ENCODE measurements around the gene ABHD3. TPM values are rescaled to one million over a fixed set of nuclear protein-coding genes. Genes with fewer than 3 reads are reported as not detected.

The ABHD3 gene
- total RNA-seq, 4 donors from 2014 or later: 59.8 to 611 (median 122) TPM

- DNase-seq: no peak
- TF ChIP-seq POLR2A (IDR thresholded peaks at IDR 0.05): no peak
- TF ChIP-seq POLR2AphosphoS5 (IDR thresholded peaks at IDR 0.05): no peak
- TF ChIP-seq, protein P1, sequence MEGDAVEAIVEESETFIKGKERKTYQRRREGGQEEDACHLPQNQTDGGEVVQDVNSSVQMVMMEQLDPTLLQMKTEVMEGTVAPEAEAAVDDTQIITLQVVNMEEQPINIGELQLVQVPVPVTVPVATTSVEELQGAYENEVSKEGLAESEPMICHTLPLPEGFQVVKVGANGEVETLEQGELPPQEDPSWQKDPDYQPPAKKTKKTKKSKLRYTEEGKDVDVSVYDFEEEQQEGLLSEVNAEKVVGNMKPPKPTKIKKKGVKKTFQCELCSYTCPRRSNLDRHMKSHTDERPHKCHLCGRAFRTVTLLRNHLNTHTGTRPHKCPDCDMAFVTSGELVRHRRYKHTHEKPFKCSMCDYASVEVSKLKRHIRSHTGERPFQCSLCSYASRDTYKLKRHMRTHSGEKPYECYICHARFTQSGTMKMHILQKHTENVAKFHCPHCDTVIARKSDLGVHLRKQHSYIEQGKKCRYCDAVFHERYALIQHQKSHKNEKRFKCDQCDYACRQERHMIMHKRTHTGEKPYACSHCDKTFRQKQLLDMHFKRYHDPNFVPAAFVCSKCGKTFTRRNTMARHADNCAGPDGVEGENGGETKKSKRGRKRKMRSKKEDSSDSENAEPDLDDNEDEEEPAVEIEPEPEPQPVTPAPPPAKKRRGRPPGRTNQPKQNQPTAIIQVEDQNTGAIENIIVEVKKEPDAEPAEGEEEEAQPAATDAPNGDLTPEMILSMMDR (IDR thresholded peaks at IDR 0.05): no peak
- no peak for TF ChIP-seq EP300 (IDR thresholded peaks at IDR 0.05; ENCODE audit: low read depth)
Measured at GRCh38 chr18:21605213-21605612, 99.4 kb downstream of the ABHD3 start.

DNA sequence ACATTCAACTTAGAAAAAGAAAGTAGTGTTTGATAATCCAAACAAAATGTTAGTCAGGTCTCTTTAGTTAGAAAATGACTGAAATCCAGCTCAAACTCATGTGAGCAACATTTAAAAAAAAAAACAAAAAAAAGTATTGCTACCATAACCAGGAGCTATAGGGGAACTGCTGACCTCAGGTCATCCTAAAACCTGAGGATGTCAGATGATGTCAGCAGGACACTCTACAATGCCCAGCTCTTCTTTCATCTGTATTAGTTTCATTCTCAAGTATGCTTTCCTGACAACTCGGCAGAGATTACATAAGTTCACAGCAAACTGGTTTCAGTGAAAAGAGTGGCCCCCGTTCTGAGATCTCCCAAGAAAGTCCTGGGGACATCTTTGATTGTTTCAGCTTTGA is 99.9 kb downstream of the ABHD3 start:
- H3K27me3 ChIP-seq: no peaks in the 10 kb centered on the region
- 21 to 34% methylated on average over 2 of the region's 2 CpGs for WGBS, 2 donors (ENCODE audit: low coverage in 1 of 2)
- no peak for DNase-seq
- in situ Hi-C loops (cut with MboI; ENCODE audit: low pct_ligation_motif_present in 1 of 4, low pct_unique_long_range_greater_than_20kb in 1 of 4, low sequenced_read_pairs in 3 of 4) (loop anchor here in 2 of 4 donors (25.0 kb wide), 1 partner anchor 108 kb away; the partner anchor contains the start of gene ABHD3 (in 2 of the 2)), intact Hi-C loops (cut with DNase I; ENCODE audit: low total_unique reads) (no loop called here)
- TF ChIP-seq POLR2AphosphoS5 (IDR thresholded peaks at IDR 0.05) (no peak), EP300 (IDR thresholded peaks at IDR 0.05; ENCODE audit: low read depth) (no peak), POLR2A (IDR thresholded peaks at IDR 0.05) (no peak)
- TF ChIP-seq, protein P1 (IDR thresholded peaks at IDR 0.05): no peak
- H3K4me1 ChIP-seq: peaks cover 0 to 6% (median 2%) of the 10 kb centered on the region in 4 donors
- H3K9me3 ChIP-seq: no peaks in the 10 kb centered on the region
- H3K4me3 ChIP-seq: no peak overlapping the region
- H3K36me3 ChIP-seq: no peaks in the 10 kb centered on the region
- H3K27ac ChIP-seq: no peak overlapping the region

More at GRCh38 chr18:21605213-21605612, 99.4 kb downstream of the ABHD3 start:
- Histone ChIP-seq H3K4me1 (peaks cover 0 to 6% (median 2%) of the 10 kb centered on the region in 4 donors), H3K27me3 (no peaks in the 10 kb centered on the region), H3K36me3 (no peaks in the 10 kb centered on the region), H3K9me3 (no peaks in the 10 kb centered on the region), H3K27ac (no peak overlapping the region), H3K4me3 (no peak overlapping the region)
- intact Hi-C loops (cut with DNase I; ENCODE audit: low total_unique reads): no loop called here
- in situ Hi-C loops (cut with MboI; ENCODE audit: low pct_ligation_motif_present in 1 of 4, low pct_unique_long_range_greater_than_20kb in 1 of 4, low sequenced_read_pairs in 3 of 4): loop anchor here in 2 of 4 donors (25.0 kb wide), 1 partner anchor 107 kb away; the partner anchor contains the start of gene ABHD3 (in 2 of the 2)

DNA sequence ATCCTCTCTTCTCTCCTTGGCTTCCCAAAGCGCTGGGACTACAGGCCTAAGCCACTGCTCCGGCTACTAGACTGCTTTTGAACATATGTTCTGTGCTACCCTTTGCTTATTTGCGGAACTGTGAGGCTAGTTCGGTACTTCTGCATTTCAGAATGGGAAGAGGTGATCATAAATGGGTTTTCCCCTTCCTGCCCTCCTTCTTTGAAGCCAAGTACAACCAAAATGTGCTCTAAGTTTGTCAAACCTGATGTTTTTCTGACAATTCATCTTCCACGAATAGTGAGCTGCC is 102.3 kb downstream of the ABHD3 start:
- Histone ChIP-seq H3K36me3 (no peaks in the 10 kb centered on the region), H3K27ac (no peak overlapping the region), H3K9me3 (no peaks in the 10 kb centered on the region), H3K4me1 (peaks cover 3 to 28% (median 7%) of the 10 kb centered on the region in 4 donors), H3K27me3 (no peaks in the 10 kb centered on the region), H3K4me3 (no peak overlapping the region)
- in situ Hi-C loops (cut with MboI; ENCODE audit: low pct_ligation_motif_present in 1 of 4, low pct_unique_long_range_greater_than_20kb in 1 of 4, low sequenced_read_pairs in 3 of 4): loop anchor here in 2 of 4 donors (25.0 kb wide), 1 partner anchor 110 kb away; the partner anchor contains the start of gene ABHD3 (in 2 of the 2)
- no peak for DNase-seq
- intact Hi-C loops (cut with DNase I; ENCODE audit: low total_unique reads): no loop called here
- 82 to 85% methylated on average over 5 of the region's 5 CpGs for WGBS, 2 donors (ENCODE audit: low coverage in 1 of 2)
- TF ChIP-seq POLR2AphosphoS5 (IDR thresholded peaks at IDR 0.05): no peak
- no peak for TF ChIP-seq EP300 (IDR thresholded peaks at IDR 0.05; ENCODE audit: low read depth)
- TF ChIP-seq, protein P1 (IDR thresholded peaks at IDR 0.05): no peak
- TF ChIP-seq POLR2A (IDR thresholded peaks at IDR 0.05): no peak

Small RNA genes within 50 kb of the gene (small RNA-seq; reads per million reads assigned to genes)
- 0 to 0.28 (median 0.26) reads per million in 4 donors for gene MIR320C1
- 0 reads per million in 4 donors for gene RF00019
- 0 reads per million in 4 donors for gene RF01241

Other genes starting within 250 kb of the ABHD3 start
- 10 to 100 TPM in 3 of 4 donors, 1 to 10 TPM in 1; 7.1 to 39.0 (median 18.6) TPM for gene ESCO1, start 104.1 kb downstream of the ABHD3 start, total RNA-seq
- 10 to 100 TPM in 2 of 4 donors, 1 to 10 TPM in 2; 1.4 to 11.3 (median 7.6) TPM for gene SNRPD1, start 92.5 kb downstream of the ABHD3 start, total RNA-seq
- 10 to 100 TPM; 15.7 to 31.8 (median 27.6) TPM for gene MIB1, start 36.0 kb upstream of the ABHD3 start, total RNA-seq